Cerebellar nuclear complex (tissue), 1 donor: ENCODE data around the gene STARD8.
"Not testable (repeated sequence)": the region's sequence is repeated elsewhere in the genome, so short reads cannot be mapped to it uniquely, and the experiment has no call there.

ENCODE experiments used
- DNase-seq, 2 experiments: peaks; one replicate each; lab custom pipeline; 2025; lab: John Stamatoyannopoulos, UW

The STARD8 gene

DNA sequence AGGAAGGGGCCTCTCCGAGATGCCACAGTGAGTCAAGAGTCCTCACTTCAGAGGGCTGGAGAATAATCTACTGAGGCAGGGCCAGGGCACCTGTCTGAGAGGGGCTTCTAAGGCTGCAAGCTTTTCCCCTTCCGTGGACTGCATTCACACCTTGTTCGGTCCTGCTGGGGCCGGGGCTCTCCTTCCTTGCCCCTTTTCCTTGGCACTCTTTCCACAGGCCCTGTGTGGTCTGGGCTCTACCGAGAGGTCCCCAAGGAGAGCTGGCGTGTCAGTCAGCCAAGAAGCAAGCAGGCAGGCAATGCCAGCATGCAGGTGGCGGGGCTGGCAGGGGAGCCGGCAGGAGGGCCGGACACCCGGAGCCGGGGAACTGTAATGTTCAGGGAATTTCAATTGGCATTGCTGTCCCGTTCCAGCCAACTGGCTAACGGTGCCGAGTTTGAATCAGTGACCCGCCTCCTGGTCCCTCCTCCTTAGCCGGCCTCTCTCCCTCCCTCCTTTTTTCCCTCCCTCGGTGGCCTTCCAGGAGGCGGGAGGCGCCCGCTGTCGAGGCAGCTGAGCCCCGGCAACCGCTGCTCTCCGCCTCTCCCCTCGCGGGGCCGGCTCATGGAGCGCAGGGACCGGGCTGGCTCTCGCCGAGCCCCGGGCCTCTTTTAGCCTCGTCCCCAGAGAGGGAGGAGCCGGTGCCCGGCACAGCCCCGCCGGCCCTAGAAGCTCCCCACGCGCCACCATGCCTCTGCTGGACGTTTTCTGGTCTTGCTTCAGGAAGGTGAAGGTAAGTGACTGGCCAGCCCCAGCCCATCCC, at the start of gene STARD8:
STARD8 (plus strand) TSS at position 511 of the 802 bp plus-strand sequence; CDS start at position 728, 217 bp downstream.
- DNase-seq: no peak

DNA sequence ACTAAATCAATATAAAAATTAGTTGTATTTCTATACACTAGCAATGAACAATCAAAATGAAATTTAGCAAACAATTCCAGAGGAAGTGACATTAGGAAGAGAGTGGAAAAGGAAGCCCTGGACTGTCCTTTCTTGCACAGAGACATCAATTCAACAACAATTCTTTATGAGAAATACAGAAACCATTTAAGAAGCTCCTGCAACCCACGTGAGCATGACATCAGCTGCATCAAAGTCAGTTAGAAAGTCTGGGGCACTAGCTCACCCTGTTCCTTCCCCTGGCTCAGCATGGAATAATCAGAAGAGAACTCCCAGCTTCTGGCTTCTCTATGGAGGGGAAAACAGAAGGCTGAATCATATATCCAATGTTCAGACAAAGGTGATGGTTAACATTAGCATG, 48.6 kb upstream of the STARD8 start:
- DNase-seq: no peak

DNA sequence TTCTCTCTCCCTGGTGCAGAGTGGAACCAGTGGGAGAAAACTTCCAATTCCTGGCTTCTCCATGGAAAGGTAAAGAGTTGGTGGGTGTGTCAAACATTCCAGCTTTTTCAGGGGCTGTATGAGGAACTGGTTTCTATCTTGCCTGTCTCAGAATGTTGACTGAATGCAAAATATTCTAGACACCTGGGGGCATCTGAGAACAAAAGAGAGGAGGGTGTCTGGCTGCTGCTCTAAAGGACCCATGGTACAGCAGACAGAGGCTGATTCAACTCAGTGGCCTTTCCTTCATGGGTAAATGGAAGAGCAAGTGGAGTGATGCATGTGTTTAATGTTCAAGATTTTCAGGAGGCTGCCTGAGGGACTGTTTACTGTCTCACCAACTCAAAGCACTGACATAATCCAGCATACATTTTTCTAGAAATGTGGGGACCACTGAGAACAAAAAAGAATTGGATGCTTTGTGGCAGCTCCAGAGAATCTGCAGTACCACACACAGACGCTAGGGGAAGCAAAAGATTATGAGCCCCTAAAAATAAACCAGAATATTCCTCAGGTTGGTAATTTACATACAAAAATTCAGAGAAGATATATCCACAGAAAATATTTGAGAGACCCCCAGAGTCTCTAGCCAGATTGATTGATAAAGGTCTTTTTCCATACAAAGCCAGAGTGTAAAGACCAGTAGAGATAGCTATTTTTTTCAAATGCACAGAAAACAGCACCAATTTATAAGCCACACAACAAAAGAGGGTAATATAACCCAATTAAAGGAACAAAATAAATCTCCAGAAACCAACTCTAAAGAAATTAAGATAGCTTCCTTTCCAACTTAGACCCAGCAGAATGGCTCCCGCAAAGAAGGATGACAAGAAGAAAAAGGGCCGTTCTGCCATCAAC, 48.0 kb upstream of the STARD8 start:
- no peak for DNase-seq

DNA sequence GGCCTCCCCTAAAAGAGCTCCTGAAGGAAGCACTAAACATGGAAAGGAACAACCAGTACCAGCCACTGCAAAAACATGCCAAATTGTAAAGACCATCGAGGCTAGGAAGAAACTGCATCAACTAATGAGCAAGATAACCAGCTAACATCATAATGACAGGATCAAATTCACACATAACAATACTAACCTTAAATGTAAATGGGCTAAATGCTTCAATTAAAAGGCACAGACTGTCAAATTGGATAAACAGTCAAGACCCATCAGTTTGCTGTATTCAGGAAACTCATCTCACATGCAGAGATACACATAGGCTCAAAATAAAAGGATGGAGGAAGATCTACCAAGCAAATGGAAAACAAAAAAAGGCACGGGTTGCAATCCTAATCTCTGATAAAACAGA, 43.2 kb upstream of the STARD8 start:
- not testable (repeated sequence) for DNase-seq

DNA sequence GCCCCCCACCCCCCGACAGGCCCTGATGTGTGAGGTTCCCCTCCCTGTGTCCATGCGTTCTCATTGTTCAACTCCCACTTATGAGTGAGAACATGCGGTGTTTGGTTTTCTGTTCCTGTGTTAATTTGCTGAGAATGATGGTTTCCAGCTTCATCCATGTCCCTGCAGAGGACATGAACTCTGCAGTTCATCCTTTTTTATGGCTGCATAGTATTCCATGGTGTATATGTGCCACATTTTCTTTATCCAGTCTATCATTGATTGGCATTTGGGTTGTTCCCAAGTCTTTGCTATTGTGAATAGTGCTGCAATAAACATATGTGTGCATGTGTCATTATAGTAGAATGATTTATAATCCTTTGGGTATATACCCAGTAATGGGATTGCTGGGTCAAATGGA, 32.7 kb upstream of the STARD8 start:
- not testable (repeated sequence) for DNase-seq

DNA sequence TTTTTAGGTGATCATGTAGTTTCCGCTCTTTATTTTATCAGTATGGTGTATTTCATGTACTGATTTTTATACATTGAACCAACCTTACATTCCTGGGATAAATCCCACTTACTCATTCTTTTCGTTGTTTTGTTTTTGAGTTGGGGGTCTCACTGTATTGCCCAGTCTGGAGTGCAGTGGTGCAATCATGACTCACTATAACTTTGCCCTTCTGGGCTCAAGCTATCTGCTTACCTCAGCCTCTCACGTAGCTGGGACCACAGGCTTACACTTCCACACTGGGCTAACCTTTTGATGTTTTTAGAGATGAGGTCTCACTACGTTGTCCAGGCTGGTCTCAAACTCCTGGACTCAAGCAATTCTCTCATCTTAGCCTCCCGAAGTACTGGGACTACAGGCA, 19.5 kb upstream of the STARD8 start:
- DNase-seq: no peak

DNA sequence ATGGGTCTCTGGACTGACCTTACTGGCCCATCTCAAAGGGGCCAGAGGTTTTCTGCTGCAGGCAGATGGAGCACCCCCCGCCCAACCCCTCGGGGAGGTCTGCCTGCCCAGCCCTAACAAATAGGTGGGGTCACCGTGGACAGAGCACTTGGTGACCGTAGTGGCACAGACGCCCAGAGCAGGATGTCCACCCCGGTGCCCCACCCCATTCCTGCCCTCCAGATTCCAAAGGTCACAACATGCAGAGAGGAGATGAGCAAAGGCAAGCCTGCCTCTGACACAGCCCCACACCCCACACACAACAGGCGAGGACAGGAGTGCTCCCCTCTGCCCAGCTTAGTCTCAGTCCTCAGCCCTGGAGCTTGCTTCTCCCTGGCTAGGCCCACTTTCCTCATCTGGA, 17.5 kb upstream of the STARD8 start:
- DNase-seq: not testable (repeated sequence)

DNA sequence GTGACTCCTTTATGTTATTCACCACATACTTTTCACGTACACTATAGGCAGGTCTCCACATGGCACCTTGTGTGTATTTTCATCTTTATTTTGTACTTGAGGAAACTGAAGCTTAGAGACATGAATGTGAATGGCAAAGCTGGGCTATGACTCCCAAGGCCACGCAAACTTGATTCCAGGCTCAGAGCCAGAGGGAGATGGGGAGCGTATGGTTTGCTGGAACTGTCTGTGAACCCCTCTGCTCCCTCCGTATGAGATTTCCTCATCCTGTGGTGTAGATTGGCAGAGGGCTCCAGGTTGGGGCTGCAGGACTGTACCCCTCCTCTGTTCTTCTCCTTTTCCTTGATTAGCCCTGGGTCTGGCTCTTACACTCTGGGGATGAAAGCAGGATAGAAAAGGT, 16.1 kb upstream of the STARD8 start:
- DNase-seq: no peak

DNA sequence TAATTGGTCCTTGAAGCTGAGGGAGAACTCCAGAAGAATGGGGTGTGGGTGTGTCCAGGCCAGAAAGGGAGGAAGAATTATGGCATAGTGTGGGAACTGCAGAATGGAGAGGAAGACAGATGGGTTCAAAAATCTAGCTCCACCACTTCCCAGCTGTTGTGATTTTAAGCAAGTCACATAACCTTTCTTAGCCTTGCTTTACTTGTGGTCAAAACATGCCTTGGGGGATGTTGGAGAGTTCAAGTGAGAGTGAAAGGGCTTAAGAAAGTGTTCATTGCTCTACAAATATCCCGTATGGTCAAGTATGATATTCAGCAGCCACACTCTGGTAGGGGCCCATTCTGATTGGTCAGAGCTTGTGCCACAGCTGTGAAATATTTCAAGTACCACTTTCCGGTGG, 15.0 kb upstream of the STARD8 start:
- DNase-seq: no peak

- no peak for DNase-seq
Observed at GRCh38 chrX:68633981-68634380, 13.5 kb upstream of the STARD8 start.

- DNase-seq: no peak
Observed at GRCh38 chrX:68634649-68635227, 12.7 kb upstream of the STARD8 start.

GRCh38 chrX:68640661-68641060, 6.8 kb upstream of the STARD8 start:
- DNase-seq: no peak

GRCh38 chrX:68644861-68645260, 2.6 kb upstream of the STARD8 start:
- DNase-seq: no peak

- no peak for DNase-seq
Observed at GRCh38 chrX:68646421-68646820, 1.0 kb upstream of the STARD8 start.

DNA sequence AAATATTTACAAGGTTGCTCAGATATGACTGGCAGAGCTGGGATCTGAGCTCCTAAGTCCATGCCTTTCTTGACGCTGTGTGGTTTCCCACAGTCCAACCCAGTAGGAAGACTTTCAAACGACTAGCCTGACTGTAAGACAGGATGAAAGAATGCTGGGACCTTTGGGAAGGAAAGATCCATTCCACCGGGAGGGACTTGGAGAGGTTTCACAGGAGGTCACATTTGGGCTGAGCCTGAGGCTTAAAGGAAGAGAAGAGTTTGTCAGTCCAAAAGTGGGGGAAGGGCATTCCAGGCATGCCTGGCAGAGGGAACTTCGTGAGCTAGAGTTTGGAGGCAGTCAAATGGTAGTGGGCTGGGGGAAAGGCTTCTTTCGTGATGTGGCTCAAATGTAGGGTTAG, 1.5 kb downstream of the STARD8 start:
- no peak for DNase-seq

DNA sequence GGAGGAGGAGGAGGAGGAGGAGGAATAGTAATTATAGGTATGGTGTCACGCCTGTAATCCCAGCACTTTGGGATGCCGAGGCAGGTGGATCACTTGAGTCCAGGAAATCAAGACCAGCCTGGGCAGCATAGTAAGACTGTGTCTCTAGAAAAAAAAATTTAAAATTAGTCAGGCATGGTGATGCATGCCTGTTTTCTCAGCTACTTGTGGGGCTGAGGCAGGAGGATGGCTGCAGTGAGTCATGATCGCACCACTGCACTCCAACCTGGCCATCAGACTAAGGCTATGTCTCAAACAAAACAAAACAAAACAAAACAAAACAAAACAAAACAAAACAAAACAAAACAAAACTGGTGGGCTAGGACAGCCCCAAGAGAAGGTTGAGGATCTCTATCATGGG, 3.0 kb downstream of the STARD8 start:
- DNase-seq: no peak

DNA sequence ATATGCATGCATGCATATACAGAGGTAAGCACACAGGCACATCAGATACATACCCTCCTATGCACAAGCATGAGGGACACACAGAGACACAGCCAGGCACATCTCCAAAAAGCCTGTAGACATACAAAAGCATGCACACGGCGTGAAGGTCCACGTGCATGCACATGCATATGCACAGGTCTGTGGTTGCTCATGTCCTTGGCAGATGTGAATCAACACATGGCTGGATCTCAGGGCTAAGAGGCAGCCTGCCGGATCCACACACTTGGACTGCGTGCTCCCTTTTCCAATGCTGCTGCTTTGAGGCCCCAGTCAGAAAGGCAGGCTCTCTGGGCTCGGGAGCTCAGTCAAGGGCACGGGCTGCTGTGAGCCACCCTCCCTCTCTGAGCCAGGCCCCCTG, 3.6 kb downstream of the STARD8 start:
- DNase-seq: no peak

GRCh38 chrX:68652326-68653170, 5.1 kb downstream of the STARD8 start:
- no peak for DNase-seq

- DNase-seq: no peak
Observed at GRCh38 chrX:68654693-68655092, 7.2 kb downstream of the STARD8 start.

GRCh38 chrX:68656473-68656872, 9.0 kb downstream of the STARD8 start:
- DNase-seq: not testable (repeated sequence)

GRCh38 chrX:68658530-68658929, 11.1 kb downstream of the STARD8 start:
- no peak for DNase-seq

DNA sequence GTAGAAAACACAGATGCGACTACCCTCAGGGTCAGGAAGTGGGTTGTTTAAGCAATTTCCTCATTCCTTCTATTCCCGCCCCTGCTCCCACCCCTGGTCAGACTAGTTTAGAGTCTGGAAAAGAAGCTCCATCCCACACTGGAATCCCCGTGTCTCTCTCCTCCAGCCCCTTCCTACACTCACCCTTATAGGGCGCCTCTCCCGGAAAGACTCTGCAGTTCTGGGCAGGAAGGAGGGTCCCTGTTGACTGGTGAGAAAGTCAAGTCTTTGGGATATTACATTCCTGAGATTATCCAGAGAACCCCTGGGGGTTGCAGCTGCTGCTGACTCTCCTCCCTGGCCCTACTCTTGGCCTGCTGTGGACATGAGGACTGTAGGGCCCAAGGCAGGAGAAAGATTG, 11.9 kb downstream of the STARD8 start:
- no peak for DNase-seq
